Smooth muscle cell (in vitro differentiated cells): ENCODE measurements around the gene TMEM164. TPM values are rescaled to one million over a fixed set of nuclear protein-coding genes. Genes with fewer than 3 reads are reported as not detected.

ENCODE experiments used
- DNase-seq: peaks from one replicate; lab custom pipeline; 2025; ENCODE audit not compliant: unreplicated experiment; lab: John Stamatoyannopoulos, UW
- H2AFZ ChIP-seq: fragments of 200-600 bp; sonication (generic); 2 replicates; pipeline ENCODE4 v1.6.0; 2016; ENCODE audit warnings: antibody characterized with exemption, low read depth, mild to moderate bottlenecking
- H3F3A ChIP-seq: fragments of 200-600 bp; sonication (generic); 2 replicates; pipeline ENCODE4 v1.6.0; 2017; ENCODE audit warnings: antibody characterized with exemption, low read depth
- H3K27ac ChIP-seq: fragments of 200-600 bp; sonication (generic); 2 replicates; pipeline ENCODE4 v1.5.1; 2016; ENCODE audit warnings: low read depth, mild to moderate bottlenecking
- H3K27me3 ChIP-seq: fragments of 200-600 bp; sonication (generic); 2 replicates; pipeline ENCODE4 v1.6.1; 2016; ENCODE audit warnings: low read depth, mild to moderate bottlenecking
- H3K36me3 ChIP-seq: fragments of 200-600 bp; sonication (generic); 2 replicates; pipeline ENCODE4 v1.5.1; 2016; ENCODE audit warnings: low read depth
- H3K4me1 ChIP-seq: fragments of 200-600 bp; sonication (generic); 2 replicates; pipeline ENCODE4 v1.5.1; 2016; ENCODE audit warnings: low read depth
- H3K4me2 ChIP-seq: fragments of 200-600 bp; sonication (generic); 2 replicates; pipeline ENCODE4 v1.6.0; 2016; ENCODE audit warnings: mild to moderate bottlenecking
- H3K4me3 ChIP-seq: fragments of 200-600 bp; sonication (generic); 2 replicates; pipeline ENCODE4 v1.5.1; 2016; ENCODE audit warnings: mild to moderate bottlenecking
- H3K79me2 ChIP-seq: fragments of 200-600 bp; sonication (generic); 2 replicates; pipeline ENCODE4 v1.6.0; 2016; ENCODE audit warnings: low read depth, mild to moderate bottlenecking
- H3K9ac ChIP-seq: fragments of 200-600 bp; sonication (generic); 2 replicates; pipeline ENCODE4 v1.6.0; 2016; ENCODE audit warnings: low read depth
- H3K9me3 ChIP-seq: fragments of 200-600 bp; sonication (generic); replicated peaks from 2 replicates; pipeline ENCODE4 v1.5.1; 2016; ENCODE audit warnings: low read depth
- H4K20me1 ChIP-seq: fragments of 200-600 bp; sonication (generic); 2 replicates; pipeline ENCODE4 v1.6.0; 2016; ENCODE audit warnings: low read depth
- WGBS: methylation state at CpG from one replicate; pipeline ENCODE4 v1.1.7; 2016; ENCODE audit warnings: low lambda C conversion rate; 5-methylcytosine and 5-hydroxymethylcytosine counted together
- polyA plus RNA-seq: library from polyadenylated mRNA; unstranded; fragments of >200 nt; fragmentation: Nextera tagmentation; extraction: Ambion mirVana; gene quantifications from 2 replicates; pipeline ENCODE4 v1.2.1, GENCODE V29; 2016
- total RNA-seq: library from RNA; depleted of rRNA; stranded (reverse); fragments of >200 nt; gene quantifications from 2 replicates; pipeline ENCODE4 v1.2.3, GENCODE V29; 2014
- TF ChIP-seq, protein P1 (sequence below): fragments of 200-600 bp; sonication (generic); IDR thresholded peaks from 2 replicates; pipeline ENCODE4 v1.5.1; 2017; ENCODE audit warnings: borderline replicate concordance, mild to moderate bottlenecking, antibody characterized with exemption; ENCODE audit not compliant: insufficient read depth, poor library complexity, severe bottlenecking

The TMEM164 gene
- total and polyA plus RNA-seq, 2 experiments from 2014 or later: 1.5 to 8.9 TPM

DNA sequence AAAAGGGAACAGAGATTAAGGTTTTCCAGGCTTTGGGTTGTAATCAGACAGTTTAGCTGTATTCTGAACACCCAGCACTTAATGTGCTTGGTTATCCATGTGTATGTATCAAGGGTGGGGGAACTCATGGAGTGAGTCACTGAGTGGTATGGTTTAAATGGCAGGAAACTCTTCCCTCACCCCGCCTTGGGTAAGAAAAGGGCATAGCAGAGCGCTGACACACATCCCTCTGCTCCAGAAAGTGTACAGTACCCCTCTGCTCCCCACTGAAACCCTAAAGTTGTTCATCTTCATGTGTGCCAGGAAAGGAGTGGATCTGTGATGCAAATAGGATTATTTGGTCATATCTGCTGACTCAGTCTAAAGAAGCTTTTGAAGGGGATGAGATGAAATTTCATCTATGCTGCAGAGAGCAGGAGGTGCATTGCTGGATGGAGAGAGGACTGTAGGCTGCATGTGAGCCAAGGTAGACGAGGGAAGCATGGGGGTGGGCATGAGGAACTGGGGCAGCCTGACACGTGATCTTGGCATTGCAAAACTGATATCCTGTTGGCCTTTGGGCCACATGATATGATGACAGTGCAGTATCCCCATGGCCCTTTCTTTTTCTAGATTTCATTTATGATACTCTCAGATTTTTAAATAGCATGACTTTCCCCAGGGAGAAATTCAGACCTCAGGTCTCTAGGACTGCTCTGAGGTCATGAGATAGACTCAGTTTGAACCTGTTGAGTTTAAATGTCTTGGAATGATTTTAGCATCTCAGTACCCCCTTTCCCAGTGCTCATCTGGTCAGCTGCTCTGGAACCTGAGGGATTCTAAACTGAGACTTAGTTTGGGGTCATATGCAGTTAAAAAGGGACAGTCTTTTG lies 84.8 kb downstream of the TMEM164 start:
- no peaks in the 10 kb centered on the region for H4K20me1 ChIP-seq
- no peaks in the 10 kb centered on the region for H3K36me3 ChIP-seq
- no peak overlapping the region for H2AFZ ChIP-seq
- H3K27ac ChIP-seq: peak overlapping the region; percentile 98
- H3K27me3 ChIP-seq: no peaks in the 10 kb centered on the region
- no peak for DNase-seq
- H3F3A ChIP-seq: peaks cover 3% of the 10 kb centered on the region
- TF ChIP-seq, protein P1, sequence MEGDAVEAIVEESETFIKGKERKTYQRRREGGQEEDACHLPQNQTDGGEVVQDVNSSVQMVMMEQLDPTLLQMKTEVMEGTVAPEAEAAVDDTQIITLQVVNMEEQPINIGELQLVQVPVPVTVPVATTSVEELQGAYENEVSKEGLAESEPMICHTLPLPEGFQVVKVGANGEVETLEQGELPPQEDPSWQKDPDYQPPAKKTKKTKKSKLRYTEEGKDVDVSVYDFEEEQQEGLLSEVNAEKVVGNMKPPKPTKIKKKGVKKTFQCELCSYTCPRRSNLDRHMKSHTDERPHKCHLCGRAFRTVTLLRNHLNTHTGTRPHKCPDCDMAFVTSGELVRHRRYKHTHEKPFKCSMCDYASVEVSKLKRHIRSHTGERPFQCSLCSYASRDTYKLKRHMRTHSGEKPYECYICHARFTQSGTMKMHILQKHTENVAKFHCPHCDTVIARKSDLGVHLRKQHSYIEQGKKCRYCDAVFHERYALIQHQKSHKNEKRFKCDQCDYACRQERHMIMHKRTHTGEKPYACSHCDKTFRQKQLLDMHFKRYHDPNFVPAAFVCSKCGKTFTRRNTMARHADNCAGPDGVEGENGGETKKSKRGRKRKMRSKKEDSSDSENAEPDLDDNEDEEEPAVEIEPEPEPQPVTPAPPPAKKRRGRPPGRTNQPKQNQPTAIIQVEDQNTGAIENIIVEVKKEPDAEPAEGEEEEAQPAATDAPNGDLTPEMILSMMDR: no peak
- H3K4me1 ChIP-seq: no peaks in the 10 kb centered on the region
- H3K9ac ChIP-seq: peak overlapping the region; percentile 86
- WGBS: 14% methylated on average over 4 of the region's 4 CpGs
- no peak overlapping the region for H3K4me3 ChIP-seq
- no peaks in the 10 kb centered on the region for H3K79me2 ChIP-seq
- peak overlapping the region; percentile 68 for H3K4me2 ChIP-seq
- no peaks in the 10 kb centered on the region for H3K9me3 ChIP-seq

DNA sequence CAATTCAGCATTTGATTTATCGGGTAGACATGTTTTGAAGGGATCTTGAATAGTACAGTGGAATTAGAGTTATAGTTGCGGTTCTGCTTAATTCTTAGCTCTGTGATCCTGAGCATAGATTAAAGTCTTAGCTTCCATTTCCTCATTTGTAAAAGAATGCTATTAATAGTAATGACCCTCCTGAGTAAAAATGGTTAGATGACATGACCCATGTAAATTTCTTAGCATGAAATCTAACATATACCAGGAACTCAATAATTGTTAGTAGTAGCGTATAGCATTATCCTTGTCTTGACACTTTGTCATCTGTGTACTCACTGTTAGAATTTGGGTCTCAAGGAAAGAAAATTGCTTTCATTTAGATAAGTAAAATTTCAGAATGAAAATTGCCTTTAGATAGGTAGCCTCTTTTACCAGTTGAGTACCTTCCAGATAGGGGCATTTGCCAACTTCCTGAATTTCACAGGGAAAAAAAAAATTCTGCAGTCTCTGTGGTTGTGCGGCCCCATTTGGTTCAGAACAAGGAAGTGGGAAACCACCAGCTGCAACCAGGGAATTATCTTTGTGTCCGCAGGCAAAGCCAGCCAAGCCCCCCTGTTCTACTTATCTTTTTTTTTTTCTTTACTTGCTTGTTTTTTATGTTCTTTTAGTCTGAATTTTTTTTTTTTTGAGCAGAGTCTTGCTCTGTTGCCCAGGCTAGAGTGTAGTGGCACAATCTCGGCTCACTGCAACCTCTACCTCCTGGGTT lies 86.9 kb downstream of the TMEM164 start:
- peaks cover 3% of the 10 kb centered on the region for H3F3A ChIP-seq
- H3K9me3 ChIP-seq: no peaks in the 10 kb centered on the region
- H3K27me3 ChIP-seq: no peaks in the 10 kb centered on the region
- 62% methylated on average over 6 of the region's 6 CpGs for WGBS
- H4K20me1 ChIP-seq: no peaks in the 10 kb centered on the region
- H3K79me2 ChIP-seq: no peaks in the 10 kb centered on the region
- no peaks in the 10 kb centered on the region for H3K4me1 ChIP-seq
- no peak overlapping the region for H3K4me2 ChIP-seq
- no peak overlapping the region for H3K4me3 ChIP-seq
- no peak overlapping the region for H2AFZ ChIP-seq
- H3K36me3 ChIP-seq: no peaks in the 10 kb centered on the region
- no peak overlapping the region for H3K27ac ChIP-seq
- TF ChIP-seq, protein P1: no peak
- DNase-seq: no peak
- no peak overlapping the region for H3K9ac ChIP-seq

DNA sequence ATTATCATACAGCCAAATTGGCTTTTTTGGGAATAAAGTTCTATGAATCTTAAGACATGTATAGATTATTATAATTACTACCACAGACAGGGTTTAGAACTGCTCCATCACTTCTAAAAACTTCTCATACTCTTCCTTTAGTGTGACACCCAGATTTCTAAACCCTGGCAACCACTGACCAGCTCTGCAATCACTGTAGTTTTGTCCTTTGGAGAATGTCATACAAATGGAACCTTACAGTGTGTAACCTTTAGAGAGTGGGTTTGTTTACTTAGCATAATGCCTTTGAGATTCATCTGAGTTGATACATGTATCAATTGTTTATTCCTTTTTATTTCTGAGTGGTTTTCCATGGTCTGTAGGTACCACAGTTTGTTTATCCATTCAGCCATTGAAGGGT lies 95.0 kb downstream of the TMEM164 start:
- TF ChIP-seq, protein P1: no peak
- H4K20me1 ChIP-seq: no peaks in the 10 kb centered on the region
- no peak overlapping the region for H3K4me2 ChIP-seq
- H3F3A ChIP-seq: no peaks in the 10 kb centered on the region
- no peak for DNase-seq
- no peak overlapping the region for H3K4me3 ChIP-seq
- no peaks in the 10 kb centered on the region for H3K9me3 ChIP-seq
- no peak overlapping the region for H2AFZ ChIP-seq
- H3K79me2 ChIP-seq: no peaks in the 10 kb centered on the region
- no peak overlapping the region for H3K27ac ChIP-seq
- H3K36me3 ChIP-seq: no peaks in the 10 kb centered on the region
- H3K27me3 ChIP-seq: no peaks in the 10 kb centered on the region
- H3K4me1 ChIP-seq: no peaks in the 10 kb centered on the region
- no peak overlapping the region for H3K9ac ChIP-seq
